ENCODE measurements around the gene ZW10. TPM values are rescaled to one million over a fixed set of nuclear protein-coding genes. Genes with fewer than 3 reads are reported as not detected.

ZW10 gene, protein sequence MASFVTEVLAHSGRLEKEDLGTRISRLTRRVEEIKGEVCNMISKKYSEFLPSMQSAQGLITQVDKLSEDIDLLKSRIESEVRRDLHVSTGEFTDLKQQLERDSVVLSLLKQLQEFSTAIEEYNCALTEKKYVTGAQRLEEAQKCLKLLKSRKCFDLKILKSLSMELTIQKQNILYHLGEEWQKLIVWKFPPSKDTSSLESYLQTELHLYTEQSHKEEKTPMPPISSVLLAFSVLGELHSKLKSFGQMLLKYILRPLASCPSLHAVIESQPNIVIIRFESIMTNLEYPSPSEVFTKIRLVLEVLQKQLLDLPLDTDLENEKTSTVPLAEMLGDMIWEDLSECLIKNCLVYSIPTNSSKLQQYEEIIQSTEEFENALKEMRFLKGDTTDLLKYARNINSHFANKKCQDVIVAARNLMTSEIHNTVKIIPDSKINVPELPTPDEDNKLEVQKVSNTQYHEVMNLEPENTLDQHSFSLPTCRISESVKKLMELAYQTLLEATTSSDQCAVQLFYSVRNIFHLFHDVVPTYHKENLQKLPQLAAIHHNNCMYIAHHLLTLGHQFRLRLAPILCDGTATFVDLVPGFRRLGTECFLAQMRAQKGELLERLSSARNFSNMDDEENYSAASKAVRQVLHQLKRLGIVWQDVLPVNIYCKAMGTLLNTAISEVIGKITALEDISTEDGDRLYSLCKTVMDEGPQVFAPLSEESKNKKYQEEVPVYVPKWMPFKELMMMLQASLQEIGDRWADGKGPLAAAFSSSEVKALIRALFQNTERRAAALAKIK
- 28.2 and 29.2 TPM in 2 replicates for total RNA-seq
- long read RNA-seq, transcript ZW10-201 (16 exons, 2,992 nt): major isoform, 117 of 149 reads
- long read RNA-seq, partial matches to known transcripts: 16 of 149 reads
- long read RNA-seq, other reads (novel, unspliced or antisense): 16 of 149 reads

DNA sequence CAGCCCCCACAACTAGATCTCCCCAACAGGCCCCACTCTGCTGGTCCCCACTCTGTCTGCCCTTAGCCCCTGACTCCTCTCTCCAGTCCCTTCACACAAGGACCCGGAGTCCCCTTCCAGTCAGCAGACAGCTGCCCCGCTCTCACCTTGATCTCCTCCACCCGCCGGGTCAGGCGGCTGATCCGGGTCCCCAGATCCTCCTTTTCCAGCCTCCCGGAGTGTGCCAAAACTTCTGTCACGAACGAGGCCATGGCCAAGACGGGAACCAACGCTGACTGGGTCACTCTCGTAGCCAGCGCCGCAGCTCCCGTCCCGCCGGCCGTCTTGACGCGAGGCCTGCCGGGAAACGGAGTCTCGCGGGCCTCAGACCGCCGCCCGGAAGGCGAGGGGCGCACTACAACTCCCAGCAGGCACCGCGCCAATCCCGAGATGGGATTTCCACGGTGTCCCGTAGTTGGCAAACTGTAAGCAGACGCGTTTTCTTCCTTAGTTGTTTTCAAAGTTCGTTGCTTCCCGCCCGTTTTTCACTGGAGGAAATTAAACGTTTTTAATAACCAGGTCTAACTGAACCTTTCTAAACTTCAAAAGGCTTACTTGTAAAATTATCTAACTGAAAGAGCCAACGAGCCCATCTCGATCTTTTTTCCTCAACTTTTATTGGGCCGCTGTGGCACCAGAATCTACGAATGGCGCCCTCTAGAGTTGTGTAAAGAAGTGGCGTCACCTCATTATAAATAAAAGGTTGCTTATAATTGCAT, at the start of gene ZW10:
Gene ZW10 (minus strand): TSS at position 277 of the 758 bp plus-strand sequence. CDS start 26 bp downstream, at position 251.
- TF ChIP-seq, protein P1, sequence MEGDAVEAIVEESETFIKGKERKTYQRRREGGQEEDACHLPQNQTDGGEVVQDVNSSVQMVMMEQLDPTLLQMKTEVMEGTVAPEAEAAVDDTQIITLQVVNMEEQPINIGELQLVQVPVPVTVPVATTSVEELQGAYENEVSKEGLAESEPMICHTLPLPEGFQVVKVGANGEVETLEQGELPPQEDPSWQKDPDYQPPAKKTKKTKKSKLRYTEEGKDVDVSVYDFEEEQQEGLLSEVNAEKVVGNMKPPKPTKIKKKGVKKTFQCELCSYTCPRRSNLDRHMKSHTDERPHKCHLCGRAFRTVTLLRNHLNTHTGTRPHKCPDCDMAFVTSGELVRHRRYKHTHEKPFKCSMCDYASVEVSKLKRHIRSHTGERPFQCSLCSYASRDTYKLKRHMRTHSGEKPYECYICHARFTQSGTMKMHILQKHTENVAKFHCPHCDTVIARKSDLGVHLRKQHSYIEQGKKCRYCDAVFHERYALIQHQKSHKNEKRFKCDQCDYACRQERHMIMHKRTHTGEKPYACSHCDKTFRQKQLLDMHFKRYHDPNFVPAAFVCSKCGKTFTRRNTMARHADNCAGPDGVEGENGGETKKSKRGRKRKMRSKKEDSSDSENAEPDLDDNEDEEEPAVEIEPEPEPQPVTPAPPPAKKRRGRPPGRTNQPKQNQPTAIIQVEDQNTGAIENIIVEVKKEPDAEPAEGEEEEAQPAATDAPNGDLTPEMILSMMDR (conservative IDR thresholded peaks at IDR 0.05): peak; percentile 99
- Mint-ChIP-seq H3K27ac (ENCODE audit: unreplicated experiment) (peak within 1 kb of the TSS; percentile 100), H3K27me3 (ENCODE audit: low read depth) (peaks cover 43% of the 10 kb centered on the region), H3K4me1 (peaks cover 28% of the 10 kb centered on the region), H3K9me3 (no peaks in the 10 kb centered on the region), H3K36me3 (ENCODE audit: low read depth) (no peaks in the 10 kb centered on the region), H3K4me3 (peak within 1 kb of the TSS; percentile 100)
- peak; percentile 87 for DNase-seq (ENCODE audit: low read depth, low spot score)

DNA sequence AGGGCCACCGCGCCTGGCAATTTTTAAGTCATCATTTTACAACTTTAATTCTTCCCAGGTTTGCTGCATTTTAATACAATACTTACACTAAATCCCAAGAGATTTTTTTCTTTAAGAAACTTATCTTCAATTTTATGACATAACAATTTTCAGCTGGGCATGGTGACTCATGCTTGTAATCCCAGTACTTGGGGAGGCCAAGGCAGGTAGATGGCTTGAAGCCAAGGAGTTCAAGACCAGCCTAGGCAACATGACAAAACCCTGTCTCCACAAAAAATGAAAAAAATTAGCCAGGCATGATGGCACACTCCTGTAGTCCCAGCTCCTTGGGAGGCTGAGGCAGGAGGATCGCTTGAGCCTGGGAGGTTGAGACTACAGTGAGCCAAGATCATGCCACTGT, 44.9 kb upstream of the ZW10 start:
- H3K4me1 Mint-ChIP-seq: peaks cover 23% of the 10 kb centered on the region
- no peak for DNase-seq (ENCODE audit: low read depth, low spot score)
- H3K4me3 Mint-ChIP-seq: no peak overlapping the region
- TF ChIP-seq, protein P1 (conservative IDR thresholded peaks at IDR 0.05): no peak
- H3K27me3 Mint-ChIP-seq (ENCODE audit: low read depth): no peaks in the 10 kb centered on the region
- no peaks in the 10 kb centered on the region for H3K9me3 Mint-ChIP-seq
- peaks cover 40% of the 10 kb centered on the region for H3K36me3 Mint-ChIP-seq (ENCODE audit: low read depth)
- no peak overlapping the region for H3K27ac Mint-ChIP-seq (ENCODE audit: unreplicated experiment)

DNA sequence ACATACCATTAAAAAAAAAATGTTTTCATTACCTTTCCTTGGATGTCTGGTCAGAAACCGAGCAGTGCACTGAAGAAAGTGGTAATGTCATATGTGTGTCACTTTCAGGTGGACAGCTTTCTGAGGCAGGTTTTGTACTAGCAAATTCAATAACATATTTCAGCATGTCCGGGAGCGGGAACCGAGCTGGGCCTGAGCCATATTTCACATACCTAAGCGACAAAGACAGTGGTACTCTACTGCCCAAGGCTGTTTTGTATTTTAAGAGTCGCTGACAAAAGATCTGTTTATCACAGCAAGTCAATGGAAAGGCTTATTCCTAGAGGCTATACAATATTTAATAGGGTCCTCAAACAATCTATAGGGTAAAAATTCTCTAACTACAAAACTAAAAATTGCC, 44.1 kb upstream of the ZW10 start:
- no peaks in the 10 kb centered on the region for H3K27me3 Mint-ChIP-seq (ENCODE audit: low read depth)
- no peak overlapping the region for H3K4me3 Mint-ChIP-seq
- H3K9me3 Mint-ChIP-seq: no peaks in the 10 kb centered on the region
- no peak for DNase-seq (ENCODE audit: low read depth, low spot score)
- peaks cover 27% of the 10 kb centered on the region for H3K4me1 Mint-ChIP-seq
- TF ChIP-seq, protein P1 (conservative IDR thresholded peaks at IDR 0.05): no peak
- H3K36me3 Mint-ChIP-seq (ENCODE audit: low read depth): peaks cover 36% of the 10 kb centered on the region
- H3K27ac Mint-ChIP-seq (ENCODE audit: unreplicated experiment): no peak overlapping the region

DNA sequence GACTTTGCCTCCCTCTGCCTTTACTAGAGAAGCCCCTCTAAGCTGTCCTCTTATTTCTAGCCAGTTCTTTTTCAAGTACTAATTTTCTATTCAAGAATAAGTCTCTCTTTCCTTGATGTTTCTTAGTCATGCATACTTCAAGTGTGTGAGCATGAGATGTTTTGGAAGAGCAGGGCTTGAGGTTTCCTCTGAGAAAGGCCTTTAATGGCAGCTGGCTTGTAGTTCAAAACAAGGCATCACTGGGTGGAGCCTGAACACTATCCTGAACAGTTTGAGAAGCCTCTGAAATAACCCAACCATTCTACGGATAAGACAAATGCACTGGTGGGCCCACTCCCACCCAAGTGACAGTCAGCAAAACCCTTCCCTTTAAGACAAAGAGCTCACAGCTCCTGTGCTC, 43.7 kb upstream of the ZW10 start:
- TF ChIP-seq, protein P1 (conservative IDR thresholded peaks at IDR 0.05): no peak
- H3K4me1 Mint-ChIP-seq: peaks cover 32% of the 10 kb centered on the region
- no peak overlapping the region for H3K4me3 Mint-ChIP-seq
- no peak overlapping the region for H3K27ac Mint-ChIP-seq (ENCODE audit: unreplicated experiment)
- peaks cover 35% of the 10 kb centered on the region for H3K36me3 Mint-ChIP-seq (ENCODE audit: low read depth)
- no peak for DNase-seq (ENCODE audit: low read depth, low spot score)
- H3K9me3 Mint-ChIP-seq: no peaks in the 10 kb centered on the region
- H3K27me3 Mint-ChIP-seq (ENCODE audit: low read depth): no peaks in the 10 kb centered on the region

DNA sequence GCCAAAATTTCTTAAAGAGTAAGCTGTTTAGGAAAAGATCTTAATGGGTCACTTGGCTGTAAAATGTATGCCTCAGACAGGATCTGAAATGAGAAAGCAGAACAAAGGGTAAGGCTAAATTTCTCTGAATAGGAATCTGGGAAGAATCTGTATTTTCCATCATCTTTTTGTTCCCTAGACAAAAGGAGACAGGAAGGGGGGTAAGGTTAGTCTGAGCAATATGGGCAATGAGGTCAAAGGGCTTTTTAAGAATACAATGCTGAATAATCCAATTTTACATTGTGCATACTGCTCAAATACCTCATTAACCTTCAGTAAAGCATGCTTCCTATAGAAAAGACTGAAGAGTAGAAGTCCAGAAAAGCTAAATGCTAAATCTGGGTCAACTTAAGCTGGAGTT, 40.7 kb upstream of the ZW10 start:
- Mint-ChIP-seq H3K9me3 (no peaks in the 10 kb centered on the region), H3K27ac (ENCODE audit: unreplicated experiment) (no peak overlapping the region), H3K4me1 (peaks cover 37% of the 10 kb centered on the region), H3K4me3 (no peak overlapping the region), H3K27me3 (ENCODE audit: low read depth) (no peaks in the 10 kb centered on the region), H3K36me3 (ENCODE audit: low read depth) (peaks cover 19% of the 10 kb centered on the region)
- TF ChIP-seq, protein P1 (conservative IDR thresholded peaks at IDR 0.05): no peak
- DNase-seq (ENCODE audit: low read depth, low spot score): no peak
